ENCODE results near the gene SLC30A1.

DNA sequence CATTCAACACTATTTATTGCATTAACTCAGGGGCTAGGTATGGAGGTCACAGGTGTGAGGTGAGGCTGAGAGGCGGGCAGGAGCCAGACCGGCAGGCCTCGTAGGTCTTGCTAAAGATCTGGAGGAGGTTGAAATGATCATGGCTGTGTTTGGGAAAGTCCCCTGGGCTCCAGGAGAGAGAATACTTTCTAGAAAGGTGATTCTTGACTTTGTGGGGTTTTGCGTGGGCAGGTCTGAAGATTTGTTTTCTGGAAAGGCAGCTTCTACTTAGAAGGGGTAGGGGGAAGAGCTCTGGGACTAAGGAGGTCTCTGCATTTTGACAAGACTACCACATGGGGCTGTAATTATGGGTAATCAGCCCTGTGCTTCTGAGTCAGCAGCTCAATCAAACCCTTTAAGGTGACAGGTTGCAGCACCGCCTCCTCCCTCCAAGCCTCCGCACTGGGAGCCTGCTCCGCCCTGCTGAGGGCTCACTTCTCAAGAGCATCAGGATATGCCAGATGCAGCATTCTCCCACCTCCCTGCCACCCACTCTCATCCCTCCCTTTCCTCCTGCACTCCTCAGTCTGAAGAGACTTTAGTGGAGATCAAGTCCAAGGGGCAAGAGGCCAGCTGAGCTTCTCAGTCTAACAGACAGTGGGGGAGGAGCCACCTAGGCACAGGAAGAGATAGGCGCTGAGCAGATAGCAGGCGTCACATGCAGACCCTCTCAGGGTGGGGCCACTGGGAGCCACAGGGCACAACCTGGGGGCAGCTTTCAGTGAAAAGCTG is 30.5 kb downstream of the SLC30A1 start:
- TF ChIP-seq, protein P1, sequence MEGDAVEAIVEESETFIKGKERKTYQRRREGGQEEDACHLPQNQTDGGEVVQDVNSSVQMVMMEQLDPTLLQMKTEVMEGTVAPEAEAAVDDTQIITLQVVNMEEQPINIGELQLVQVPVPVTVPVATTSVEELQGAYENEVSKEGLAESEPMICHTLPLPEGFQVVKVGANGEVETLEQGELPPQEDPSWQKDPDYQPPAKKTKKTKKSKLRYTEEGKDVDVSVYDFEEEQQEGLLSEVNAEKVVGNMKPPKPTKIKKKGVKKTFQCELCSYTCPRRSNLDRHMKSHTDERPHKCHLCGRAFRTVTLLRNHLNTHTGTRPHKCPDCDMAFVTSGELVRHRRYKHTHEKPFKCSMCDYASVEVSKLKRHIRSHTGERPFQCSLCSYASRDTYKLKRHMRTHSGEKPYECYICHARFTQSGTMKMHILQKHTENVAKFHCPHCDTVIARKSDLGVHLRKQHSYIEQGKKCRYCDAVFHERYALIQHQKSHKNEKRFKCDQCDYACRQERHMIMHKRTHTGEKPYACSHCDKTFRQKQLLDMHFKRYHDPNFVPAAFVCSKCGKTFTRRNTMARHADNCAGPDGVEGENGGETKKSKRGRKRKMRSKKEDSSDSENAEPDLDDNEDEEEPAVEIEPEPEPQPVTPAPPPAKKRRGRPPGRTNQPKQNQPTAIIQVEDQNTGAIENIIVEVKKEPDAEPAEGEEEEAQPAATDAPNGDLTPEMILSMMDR (IDR thresholded peaks at IDR 0.05): no peak
- no peak for TF ChIP-seq POLR2A (IDR thresholded peaks at IDR 0.05)

All from lower leg skin (tissue), 3 donors.